Stimulated activated CD8-positive, alpha-beta memory T cell treated with anti-CD3 and anti-CD28 coated beads, Interleukin-15, amount 100 ng/mL, for 24 hours (primary cell): ENCODE data around the gene MCF2L.

Experiments
- DNase-seq: peaks from one replicate; pipeline ENCODE4 v3.0.0-alpha.2; 2020; ENCODE audit warnings: low read depth

Gene MCF2L

DNA sequence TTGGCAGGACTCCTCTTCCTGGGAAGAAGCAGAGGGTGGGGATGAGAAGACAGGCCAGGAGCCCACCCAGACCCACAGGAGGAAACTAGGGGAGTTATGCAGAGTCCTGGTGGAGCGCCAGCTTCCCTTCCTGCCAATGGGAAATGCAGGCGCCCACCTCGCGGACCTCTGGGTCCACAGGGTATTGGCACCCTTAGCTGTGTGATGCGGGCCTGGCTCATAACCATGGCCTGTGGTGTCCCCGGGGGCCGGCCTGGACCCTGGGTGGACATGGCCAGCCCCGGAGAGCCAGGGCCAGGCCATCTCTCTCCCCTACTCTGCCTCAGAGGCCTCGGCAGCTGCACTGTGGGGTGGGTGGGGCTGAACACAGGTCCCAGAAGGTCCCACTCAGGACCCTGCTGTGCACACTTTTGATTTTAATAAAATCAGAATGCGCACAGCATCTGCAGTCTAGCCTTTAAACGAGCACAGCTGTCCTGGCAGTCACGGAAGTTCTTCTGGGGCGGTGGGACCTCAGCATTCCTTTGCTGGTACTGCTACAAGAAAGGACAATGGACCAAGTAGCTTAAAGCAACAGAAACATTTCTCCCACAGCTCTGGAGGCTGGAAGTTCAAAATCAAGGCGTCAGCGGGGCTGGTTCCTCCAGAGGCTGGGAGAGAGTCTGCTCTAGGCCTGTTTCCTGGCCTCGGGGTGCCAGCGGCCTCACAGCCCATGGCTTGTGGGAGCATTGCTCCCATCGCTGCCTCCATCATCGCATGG, 155.4 kb downstream of the MCF2L start:
- DNase-seq: no peak

DNA sequence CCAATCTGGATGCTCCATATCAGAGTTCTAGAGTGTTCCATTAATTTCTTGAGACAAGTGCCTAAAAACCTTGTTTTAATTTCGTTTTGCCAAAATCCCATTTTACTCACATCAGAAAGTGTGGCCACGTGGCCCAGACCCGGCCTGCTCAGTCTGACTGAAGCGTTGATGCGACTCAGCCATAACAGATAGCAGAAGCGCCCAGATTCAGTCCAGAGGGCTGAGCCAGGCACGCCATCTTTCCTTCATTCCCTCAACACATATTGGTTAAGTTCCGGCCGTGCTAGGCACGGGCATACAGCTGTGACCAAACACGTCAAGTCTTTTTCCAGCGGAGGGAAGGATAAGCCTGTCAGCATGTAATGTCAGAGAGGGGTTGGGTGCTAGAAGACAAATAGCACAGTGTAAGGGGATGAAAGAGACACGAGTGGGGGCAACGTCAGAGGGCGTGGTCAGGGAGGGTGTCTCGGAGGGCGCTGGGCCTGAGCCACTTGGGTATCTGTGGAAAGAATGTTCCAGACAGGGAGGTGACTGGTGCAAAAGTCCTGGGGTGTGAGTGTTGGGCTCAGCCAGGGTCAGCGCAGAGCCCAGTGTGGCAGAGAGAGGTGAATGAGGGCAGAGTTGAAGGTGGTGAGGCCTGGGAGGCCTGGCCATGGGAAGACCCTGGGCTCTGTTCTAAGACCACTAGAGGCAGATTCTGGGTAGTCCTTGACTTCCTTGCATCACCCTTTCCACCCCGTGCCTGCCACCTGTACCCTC, 156.7 kb downstream of the MCF2L start:
- DNase-seq: no peak

DNA sequence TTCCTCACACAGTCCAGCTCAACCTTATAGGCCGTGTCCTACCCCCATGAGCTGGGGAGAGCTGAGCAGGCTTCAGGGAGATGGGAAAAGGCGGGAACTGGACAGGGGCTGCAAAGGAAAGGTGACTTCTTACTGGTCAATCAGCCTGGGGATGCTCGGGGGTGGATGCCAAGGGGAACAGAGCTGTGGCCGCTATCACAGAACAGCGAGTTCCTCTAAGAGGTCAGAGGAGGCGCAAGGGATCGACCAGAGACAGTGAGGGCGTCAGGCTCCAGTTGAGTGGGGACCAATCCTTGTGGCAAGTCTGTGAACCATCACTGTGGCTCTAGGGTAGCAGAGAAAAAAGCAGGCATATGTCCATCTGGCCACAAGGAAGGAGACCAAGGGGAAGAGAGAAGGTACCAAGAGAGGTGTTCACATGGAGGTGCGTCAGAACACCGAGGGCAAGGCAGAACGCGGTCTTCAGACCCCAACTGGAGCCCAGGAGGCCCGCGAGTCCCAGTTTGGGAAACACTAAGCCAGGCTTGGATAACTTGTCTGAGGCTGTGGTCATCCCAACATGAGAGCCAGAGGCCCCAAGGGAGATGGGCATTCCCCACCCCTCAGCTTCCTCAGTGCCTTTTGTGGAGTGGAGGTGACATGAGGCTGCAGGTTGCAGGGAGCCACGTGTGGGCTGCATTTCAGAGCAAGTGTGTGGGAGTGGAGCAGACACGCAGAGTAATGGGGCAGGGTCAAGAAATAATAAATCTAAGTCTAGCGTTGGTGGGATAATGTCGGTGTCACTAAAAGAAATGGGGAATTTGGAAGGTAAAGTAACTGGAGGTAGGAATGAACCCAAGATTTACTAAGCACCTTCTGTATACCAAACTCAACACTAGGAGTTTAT, 157.5 kb downstream of the MCF2L start:
- DNase-seq: no peak

DNA sequence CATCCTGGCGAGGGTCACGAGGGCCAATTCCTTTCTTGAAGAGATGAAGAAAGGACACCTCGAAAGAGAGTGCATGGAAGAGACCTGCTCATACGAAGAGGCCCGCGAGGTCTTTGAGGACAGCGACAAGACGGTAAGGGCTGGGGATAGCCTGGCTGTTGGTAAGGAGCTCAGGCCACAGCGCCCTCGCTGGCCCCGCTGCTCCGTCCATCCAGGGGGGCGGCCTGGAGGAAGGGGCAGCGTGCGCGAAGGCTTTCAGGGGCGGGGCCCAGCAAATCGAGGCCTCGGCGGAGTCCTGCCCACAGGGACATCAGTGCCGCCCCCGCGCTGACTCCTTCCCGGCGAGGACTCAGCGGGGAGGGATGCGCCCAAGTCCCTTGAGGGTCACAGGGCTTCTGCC, 160.5 kb downstream of the MCF2L start:
- no peak for DNase-seq

DNA sequence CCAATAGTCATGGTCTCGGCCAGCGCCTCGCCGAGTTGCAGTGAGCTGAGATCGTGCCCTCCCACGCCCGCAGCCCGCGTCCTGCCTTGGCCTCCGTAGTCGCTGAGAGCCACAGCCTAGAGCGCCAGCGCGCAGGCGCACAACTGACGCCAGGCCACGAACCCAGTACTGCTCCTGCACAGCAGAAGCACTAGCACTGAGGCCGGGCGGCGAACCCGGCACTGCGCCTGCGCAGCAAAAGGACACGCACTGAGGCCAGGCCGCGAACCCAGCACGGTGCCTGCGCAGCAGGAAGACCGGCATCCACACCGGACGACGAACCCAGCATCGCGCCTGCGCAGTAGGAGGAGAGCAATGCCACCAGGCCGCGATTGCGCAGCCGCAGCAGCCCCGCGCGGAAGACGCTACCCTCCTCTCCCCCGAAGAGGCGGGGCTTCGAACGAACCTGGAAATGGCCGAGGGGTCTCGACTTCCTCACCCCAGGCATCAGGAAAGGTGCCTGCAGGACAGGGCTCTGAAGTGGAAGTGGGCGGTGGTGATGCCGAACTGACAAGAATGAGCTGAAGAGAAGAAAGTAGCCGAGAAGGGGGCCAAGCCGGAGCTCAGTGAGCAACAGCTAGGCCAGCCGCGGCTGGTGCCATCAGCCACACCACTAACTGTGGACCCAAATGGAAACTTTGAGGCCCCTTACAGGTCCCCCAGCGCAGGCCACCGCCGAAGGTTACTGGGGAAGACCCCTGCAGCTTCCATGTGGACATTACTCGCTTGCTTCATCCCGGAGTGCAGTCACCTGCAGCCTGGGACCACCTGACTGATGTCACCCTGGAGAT, 161.1 kb downstream of the MCF2L start:
- DNase-seq: no peak

DNA sequence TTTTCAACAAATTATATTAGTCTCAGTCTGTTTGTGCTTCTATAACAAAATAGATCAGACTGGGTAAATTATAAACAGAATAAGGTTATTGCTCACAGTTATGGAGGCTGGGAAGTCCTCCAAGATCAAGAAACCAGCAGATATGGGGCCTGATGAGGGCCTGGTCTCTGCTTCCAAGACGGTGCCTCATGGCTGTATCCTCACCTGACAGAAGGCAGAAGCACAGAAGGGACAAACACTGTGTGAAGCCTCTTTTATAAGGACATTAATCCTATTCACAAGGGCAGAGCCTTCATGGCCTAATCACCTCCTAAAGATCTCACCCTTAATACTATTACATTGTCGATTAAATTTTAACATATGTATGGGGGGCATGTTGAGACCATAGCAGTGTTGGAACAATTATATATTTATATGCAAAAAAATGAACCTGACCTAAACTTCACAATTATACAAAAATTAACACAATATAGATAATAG, 166.3 kb downstream of the MCF2L start:
- DNase-seq: no peak

DNA sequence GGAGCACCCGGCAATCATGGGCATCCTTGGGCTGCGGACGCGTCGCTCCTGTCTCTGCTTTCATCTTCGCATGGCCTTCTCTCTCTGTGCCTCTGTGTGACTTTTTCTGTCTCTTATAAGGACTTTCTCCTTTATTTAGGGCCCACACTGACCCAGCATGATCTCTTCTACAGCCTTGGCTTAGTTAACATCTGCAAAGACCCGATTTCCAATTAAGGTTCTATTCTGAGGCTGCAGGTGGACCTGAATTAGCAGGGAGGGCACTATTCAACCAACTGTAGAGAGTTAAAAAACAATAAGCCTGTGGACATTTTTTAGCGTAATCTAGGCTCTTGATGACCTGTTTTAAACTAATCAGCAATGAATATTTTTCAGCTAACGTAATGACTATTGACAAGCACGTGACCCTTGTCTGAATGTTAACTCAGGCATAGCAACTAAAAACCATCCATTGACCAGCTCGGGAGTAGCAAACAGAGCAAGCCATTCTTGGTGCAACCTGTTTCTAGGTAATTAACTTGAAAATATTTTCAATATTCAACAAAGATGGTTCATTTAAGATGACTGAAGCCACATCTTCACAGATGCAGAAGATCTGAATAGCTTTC, 168.8 kb downstream of the MCF2L start:
- DNase-seq: no peak

DNA sequence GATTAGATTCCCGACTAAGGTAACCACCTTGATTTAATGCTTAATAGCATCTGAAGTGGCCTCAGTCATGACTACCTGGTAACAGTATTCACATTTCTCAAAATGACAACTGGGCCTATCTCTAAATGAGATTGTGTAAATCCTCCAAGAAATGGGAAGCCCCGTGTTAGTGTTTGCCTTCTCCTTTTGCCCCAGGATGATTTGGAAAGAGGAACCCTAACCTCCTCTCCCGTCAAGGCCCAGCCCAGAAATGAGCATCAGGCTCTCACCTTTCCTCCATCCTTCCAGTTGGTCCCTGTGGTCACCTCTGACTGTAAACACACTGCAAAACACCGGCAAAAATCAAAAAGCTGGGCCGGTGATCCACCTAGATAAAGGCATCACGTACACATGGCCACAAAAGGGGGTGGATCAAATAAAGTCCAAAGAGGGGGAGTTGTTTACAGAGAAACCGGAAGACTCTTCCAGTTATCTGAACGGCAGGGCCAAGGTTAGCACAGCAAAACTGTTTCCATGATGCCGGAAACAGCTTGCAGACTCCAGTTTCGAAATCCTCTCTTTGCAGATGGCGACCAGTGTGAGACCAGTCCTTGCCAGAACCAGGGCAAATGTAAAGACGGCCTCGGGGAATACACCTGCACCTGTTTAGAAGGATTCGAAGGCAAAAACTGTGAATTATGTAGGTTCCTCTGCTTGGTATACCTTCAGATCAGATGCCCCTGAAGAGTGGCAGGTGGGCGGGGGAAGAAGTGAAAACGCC, 170.0 kb downstream of the MCF2L start:
- no peak for DNase-seq

DNA sequence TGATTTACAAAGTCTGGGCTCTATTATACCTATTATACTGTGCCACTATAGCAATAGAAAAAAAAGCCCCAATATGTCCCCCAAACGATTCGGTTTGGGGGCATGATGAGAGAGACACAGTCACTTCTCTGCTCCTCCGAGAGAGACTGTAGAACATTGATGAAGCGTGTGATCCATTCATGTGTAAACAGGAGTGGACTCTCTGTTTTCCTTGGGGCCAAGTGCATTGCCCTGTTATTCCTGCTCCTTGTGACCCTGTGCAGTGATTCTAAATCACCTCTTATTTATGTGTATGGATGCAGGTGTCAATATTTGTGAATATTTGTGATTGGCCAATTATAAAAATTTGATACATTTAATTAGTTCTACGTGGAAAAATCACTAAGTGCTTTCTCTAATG, 170.6 kb downstream of the MCF2L start:
- no peak for DNase-seq

DNA sequence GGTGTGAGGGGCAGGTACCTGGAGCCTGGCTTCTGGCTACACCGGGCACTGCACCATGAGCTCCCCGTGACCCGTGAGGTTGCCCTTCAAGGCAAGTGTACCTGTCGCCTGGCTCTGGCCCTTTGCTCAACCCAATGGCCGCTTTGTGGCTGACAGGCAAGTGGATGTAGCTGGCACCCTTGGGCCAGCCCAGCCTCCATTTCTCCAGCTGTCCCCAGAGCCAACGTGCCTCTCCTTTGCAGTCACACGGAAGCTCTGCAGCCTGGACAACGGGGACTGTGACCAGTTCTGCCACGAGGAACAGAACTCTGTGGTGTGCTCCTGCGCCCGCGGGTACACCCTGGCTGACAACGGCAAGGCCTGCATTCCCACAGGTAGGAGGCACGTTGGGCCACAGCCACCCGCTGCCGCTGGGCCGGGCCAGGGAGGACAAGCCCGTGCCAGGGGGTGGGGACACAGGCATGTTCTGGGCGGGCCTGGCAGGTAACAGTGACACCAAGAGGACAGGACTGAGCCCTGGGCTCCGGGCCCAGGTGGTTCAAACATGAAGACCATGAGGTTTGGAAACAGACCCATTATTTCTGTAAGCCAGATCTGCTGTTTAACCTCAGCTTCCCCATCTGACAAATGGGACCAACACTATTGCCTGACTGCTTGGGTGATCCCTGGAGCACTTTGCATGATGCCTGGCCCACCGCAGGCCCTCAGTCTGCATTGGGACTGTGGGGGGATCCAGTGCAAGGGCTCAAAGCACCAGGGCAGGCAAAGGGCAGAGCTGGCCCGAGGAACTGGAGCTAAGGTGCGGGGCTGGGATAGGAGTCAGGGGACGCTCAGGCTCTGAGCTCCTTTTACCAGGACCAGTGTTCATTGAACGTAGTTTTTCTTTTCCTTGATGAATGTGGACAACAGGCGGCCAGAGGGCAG, 171.9 kb downstream of the MCF2L start:
- DNase-seq: no peak

DNA sequence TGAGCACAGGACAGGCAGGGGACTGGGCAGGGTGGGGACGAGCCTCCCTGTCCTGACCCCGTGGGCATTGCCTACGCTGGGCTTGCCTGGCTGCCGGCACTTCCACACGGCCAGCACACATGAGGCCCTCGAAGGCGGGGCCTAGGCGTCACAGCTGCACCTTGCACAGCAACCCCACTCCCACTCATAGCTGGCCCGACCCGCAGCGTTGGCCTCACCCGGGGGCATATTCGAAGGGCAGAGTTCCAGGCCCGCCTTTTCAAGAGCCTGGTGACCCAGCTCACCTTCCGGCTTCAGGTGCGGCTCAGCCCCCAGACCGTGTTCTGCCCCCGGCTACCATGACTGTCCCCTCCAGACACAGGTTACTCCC, 172.6 kb downstream of the MCF2L start:
- DNase-seq: no peak

DNA sequence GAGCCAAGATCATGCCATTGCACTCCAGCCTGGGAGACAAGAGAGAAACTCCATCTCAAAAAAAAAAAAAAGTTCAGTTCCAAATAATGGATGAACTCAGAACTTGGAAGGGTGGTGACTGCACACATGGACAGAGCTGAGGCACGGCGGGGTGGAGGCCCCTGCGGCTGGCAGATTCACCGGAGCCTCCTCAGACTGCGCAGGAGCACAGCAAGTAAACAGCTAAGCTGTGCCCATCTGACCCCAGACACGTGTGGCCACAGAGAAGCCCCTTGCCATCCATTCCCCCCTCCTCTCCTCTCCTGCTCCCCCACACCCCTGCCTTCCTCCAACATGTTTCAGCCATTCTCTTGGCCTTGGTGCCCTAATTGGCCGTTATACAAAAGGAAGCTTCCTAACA, 173.9 kb downstream of the MCF2L start:
- DNase-seq: no peak

DNA sequence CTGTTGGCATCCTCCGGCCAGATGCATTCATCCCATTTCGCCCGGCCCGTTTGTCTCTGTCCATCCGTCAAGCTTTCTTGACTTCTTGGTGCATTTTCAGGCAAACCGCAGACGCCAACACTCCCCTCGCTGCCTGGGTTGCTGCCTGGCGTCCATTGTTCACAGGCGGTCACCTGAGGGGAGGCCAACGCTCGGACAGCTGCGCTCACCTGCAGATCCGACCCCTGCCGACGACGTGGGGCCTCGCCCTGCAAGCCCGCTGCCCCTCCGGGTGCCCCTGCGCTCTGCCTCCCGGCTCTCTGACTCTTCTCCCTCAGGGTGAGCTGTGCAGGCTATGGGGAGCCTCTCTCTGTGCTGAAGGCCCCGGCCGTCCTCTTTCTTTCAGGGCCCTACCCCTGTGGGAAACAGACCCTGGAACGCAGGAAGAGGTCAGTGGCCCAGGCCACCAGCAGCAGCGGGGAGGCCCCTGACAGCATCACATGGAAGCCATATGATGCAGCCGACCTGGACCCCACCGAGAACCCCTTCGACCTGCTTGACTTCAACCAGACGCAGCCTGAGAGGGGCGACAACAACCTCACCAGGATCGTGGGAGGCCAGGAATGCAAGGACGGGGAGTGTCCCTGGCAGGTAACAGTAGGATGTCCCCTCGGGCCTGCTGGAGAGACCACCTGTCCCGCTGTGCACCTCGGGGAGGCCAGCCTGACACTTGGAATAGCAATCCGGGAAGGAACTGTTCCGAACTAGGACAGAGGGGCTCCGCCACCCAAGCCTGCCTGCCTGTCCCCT, 174.6 kb downstream of the MCF2L start:
- no peak for DNase-seq

DNA sequence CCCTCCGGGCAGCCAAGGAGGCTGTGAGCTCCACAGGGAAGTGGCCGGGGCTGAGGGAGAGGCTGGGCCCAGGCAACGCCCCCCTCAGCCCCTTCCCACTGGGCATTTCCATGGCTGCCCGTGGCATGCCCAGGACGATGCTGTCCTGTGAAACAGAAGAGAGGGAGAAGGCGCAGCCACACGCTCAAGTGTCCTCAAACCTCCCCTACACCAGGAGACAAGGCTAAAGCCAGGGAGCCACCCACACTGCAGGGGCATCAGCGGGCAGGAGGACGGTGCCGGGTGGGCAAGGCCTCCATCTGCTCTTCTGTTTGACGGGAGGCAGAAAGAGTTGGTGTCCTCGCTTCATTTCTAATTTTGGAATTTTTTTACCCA, 175.2 kb downstream of the MCF2L start:
- no peak for DNase-seq

DNA sequence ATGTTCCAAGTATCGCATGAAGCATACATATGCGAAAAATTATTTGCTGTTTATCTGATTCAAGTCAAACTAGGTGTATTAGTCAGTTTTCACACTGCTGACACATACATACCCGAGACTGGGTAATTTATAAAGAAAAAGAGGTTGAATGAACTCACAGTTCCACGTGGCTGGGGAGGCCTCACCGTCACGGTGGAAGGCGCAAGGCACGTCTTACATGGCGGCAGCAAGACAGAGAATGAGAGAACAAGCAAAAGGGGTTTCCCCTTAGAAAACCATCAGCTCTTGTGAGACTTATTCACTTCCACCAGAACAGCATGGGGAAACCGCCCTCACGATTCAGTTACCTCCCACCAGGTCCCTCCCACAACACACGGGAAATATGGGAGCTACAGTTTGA, 176.5 kb downstream of the MCF2L start:
- no peak for DNase-seq

DNA sequence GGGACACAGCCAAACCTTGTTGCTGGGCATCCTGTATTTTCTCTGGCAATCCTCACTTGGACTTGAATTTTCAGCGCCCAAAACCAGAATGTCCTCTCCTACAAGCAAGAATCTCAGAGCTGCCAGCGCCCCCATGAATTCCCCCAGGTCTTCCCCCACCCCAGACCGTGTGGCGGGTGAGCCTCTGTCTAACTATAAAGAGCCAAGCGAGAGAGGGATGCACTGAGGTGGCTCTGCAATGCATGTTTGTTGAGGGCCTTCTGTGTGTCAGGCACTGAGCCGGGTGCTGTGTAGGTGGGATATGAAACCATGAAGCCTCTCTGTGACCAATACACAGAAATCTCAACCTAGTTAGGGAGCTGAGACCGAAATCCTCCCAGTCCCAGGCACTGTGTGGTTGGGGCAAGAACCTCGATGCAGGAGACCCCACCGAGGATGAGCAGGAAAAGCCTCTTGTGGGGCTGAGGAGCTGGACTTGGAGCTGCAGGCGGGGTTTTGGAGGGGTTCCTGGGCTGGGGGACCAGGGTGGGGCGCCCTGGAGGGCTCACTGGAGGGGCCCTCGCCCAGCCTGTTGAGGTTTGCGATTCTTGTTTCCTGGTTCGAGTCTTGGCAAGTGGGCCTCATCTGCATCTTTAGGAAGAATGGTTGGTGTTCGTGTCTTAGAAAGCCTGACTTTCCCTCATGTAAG, 177.0 kb downstream of the MCF2L start:
- no peak for DNase-seq

DNA sequence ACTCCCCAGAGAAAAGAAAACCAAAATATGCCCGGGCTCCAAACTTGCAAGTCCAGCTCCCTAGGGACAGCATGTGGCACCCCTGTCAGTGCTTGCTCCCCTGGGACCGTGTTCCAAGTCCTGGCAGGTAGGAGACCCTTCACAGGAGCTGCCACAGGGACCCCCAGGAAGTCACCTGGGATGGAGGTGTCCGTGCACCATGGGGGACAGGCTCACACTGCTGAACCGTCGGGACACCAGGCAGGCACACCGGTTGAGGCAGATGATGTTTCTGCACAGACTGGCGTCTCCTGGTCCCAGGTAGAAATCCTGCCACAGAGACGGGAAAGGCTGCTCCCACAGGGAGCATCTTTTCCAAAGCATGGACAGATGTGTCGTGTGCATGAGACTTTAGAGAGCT, 177.7 kb downstream of the MCF2L start:
- no peak for DNase-seq

DNA sequence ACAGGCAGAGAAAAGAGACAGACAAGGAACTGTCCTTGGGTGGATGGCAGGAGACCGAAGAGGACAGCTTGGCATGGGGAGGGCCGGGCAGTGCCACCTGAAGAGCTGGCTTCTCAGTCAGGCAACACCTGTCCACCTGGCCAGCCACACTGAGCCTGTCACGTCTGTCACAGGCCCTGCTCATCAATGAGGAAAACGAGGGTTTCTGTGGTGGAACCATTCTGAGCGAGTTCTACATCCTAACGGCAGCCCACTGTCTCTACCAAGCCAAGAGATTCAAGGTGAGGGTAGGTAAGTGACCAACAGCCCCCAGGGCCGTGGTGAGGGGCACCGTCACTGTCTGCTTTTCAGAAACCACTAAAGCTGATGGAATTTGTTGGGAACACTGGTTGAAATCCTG, 178.2 kb downstream of the MCF2L start:
- DNase-seq: no peak
